Measurements from ENCODE around the gene TMEM121B. TPM values are rescaled to one million over a fixed set of nuclear protein-coding genes. Genes with fewer than 3 reads are reported as not detected.

The TMEM121B gene
- polyA plus RNA-seq, 10 donors = 2.9 to 6.6 (median 4.0) TPM

DNA sequence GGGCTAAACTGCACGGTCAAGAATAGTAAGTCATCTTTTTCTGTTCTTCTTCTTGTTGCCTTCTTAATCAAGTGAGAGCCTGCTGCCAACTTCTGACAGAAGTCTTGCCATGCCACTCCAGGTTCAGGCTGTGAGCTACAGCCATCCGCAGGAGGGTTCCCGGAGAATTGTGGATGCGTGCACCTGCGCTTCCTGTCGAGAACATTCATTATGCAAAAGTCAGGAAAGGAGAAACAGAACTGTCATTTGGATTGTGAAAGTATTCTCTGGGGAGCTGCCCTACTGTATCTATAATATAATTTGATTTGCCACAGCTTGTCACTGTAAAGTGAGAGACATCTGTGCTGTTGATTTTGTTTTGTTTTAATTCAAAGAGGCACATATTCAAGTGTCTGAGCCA, 24.1 kb downstream of the TMEM121B start:
- no peak for DNase-seq

DNA sequence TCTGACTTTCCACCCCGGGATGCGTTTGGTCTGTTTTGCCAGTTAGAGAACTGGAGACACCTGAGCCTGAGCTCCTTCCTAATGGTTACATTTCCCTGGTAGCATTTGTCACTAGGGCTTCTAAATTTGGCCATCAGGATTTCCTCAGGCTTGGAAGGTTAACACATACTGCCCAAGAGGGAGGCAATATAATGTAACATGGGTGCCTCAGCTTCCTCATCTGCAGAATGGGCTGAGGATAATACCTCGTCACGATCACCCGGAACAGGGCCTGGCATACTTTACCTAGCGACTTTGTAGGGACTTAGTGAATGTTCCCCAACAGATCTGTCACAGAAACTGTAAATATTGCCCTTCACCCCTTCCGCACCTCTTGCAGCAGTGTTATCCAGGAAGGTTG, 25.1 kb downstream of the TMEM121B start:
- no peak for DNase-seq

DNA sequence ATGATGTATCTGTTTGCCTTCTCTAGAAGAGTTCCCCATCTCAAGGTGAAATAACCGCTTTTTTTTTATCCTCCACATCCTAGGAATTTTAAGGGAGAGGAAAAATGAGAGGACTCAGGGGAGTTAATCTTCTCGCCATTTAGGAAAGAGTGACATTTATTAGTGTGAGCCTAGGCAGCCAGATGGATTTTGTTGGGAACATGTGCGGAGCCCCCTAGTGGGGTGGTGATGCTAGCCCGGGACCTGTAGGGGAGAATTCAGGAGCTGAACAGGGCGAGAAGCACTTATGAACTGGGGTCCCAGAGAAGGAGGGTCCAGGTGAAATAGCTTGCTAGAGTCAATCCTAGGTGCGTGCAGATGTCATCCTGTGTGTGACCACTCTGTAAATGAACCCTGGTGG, 25.6 kb downstream of the TMEM121B start:
- DNase-seq = no peak

DNA sequence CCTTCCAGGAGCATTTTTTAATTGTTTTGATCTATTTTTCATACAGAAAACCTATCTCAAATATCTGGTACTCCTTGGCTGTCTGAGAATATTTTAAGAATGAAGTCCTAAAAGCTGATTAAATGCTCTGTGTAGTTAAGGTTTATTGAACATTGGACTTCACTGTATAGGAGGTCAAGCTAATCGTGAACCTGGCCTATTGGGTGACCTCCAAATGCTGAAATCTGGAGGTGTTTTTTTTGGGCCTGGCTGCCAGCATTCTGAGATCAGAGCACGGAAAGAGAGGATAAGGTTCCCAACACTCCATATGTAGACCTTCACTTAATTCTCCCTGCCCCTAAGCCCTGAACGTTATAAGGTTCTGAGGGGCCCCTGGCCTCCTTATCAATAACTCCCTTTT, 28.1 kb downstream of the TMEM121B start:
- no peak for DNase-seq

DNA sequence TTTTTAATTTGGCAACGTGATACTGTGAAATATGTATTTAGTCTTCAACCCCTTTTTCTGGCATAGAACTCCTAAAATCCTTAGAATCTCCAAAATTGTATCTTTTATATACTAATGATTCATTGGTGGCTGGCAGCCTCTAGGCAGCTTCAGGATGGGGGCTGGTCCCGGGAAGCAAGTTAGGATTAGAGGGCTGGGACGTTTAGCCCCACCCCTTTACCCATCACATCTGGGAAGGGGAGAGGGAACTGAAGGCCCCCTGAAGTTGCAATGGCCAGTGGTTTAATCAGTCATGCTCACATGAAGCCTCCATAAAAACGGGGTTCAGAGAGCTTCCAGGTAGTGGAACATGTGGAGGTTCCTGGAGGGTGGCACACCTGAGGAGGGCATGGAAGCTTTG, 29.3 kb downstream of the TMEM121B start:
- no peak for DNase-seq

DNA sequence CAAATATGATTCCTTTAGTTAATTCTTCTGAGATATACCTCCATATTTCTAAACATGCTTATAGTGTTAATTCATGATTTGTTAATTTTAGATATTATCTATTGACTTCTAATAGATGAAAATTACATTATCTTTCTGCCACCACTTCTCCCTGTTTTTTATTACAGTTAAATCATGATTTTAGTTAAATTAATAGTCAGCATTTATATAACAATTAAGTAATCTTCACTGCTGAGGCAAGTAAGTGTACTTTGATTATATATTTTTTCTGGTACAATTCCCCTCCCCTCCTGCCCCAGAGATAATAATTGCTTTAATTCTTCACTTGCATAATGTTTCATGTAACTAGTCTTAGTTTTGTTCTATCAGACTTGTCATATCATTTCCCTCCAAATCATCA, 30.6 kb downstream of the TMEM121B start:
- no peak for DNase-seq

DNA sequence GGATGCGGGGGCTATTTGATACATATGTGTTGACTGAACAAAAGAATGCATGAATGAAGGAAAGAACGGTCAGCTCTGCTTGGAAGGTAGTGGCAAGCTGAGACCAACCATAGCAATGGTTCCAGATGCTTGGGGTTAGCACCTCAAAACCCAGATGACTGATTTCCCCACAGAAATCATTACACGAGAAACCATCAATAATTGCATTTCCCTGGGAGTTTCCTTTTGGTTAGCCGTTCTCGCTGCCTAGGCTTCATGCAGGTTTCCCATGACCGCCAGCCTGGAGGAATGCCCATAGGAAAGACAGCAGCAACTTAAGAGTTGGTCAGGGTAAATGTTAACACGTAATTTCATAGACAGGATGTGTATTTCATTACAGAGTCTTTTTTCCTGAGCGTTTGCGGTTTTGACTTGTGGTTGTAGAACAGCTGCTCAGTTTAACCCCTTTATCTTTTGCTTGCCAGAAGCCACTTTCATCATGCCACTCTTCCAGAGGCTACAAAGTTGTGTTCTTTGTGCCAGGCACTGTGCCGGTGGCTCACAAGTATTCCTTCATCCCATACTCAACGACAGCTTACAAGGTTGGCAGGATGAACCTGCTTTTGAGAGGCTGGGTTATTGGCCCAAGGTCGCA, 33.5 kb downstream of the TMEM121B start:
- peak in 2 of 3 donors; percentile 19 to 64 for DNase-seq

DNA sequence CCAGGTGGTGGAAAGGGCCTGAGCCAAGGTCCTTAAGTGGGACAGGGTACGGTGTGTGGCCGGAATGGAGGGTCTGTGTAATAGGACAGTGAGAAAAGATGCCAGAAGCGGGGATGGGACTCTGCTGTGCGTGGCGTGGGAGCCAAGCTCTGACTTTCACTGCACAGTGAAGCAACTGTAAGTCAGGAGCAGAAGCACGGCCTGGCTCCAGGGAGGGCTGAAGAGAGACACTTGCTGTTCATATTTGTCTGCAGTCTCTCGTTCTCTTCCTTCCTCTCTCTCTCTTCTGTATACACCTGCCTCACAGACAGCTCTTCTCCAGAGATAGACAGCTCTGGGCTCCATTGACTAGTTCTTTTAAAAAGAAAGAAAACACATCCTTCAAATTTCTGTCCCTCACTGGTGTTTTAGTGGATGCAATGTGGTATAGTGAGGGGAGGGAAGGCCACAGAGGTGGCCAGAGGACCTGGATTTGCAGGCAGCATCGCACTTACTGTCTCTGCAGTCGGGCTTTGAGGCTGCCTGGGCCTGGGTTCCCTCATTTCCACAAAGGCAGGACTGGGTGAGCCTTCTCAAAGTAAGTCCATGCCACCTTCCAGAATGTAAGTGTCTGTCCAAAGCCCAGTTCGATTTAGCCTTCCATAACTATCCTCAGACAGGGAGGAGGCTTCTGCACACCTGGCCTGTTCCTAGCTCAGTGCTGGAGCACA, 34.2 kb downstream of the TMEM121B start:
- DNase-seq = peak in 1 of 3 donors; percentile 30

DNA sequence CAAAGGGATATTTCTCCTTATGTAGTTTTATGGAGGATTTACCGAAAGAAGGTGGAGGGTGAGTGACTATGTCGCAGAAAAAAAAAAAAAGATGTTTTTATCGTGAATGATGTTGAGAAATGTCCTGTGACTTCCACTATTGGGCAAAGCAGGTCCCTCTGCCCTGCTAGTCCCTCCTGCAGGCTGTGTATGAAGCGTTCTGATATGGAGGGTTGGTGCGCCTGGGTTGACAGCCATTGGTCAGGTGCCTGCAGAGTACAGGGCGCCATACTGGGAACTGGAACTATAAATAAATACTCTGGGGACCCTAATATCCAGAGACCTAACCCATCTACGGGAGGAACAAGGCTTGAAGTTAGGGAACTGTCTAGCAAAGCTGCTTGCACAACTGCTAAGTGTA, 34.9 kb downstream of the TMEM121B start:
- DNase-seq = peak in 1 of 3 donors; percentile 10

DNA sequence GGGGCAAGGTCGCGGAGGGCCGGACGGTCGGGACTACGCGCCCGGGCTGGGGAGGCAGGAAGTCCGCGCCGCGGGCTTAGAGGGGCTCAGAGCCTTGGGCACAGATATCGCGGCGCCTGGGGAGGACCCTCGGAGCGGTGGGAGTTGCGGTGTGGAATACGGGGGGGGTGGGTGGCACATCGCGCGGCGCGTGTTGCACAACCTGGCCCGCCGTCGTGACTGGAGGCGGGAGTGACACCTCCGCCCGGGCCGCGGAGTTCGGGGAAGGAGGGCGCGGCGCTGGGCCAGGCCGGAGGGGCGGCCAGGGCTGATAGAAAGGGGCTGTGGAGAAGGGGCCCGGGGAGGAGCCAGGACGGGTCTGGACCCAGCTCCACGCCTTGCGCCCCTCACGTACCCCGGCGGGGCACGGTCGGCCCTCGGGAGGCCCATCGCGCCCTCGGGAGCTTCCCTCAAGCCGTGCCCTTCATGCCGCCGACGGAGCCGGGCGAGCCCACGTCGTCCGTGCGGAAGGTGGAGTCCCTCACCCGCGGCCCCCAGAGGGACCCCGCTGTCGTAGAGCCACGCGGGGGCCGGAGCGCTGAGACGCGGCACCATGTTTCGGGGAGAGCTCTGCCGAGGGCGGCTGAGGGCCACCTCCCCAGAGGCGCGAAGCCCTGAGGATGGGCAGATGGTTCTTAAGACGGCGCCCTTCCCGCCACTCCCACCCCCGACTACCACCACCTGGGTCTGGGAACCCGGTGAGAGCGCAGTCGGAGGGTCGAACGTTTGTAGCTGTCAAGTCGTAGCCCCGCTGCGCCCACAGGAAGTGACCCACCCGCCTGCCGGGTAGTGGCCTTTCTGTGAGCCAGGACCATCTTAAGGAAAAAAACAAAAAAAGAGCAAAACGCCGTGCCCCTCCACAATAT, 35.6 kb downstream of the TMEM121B start:
- DNase-seq = no peak

DNA sequence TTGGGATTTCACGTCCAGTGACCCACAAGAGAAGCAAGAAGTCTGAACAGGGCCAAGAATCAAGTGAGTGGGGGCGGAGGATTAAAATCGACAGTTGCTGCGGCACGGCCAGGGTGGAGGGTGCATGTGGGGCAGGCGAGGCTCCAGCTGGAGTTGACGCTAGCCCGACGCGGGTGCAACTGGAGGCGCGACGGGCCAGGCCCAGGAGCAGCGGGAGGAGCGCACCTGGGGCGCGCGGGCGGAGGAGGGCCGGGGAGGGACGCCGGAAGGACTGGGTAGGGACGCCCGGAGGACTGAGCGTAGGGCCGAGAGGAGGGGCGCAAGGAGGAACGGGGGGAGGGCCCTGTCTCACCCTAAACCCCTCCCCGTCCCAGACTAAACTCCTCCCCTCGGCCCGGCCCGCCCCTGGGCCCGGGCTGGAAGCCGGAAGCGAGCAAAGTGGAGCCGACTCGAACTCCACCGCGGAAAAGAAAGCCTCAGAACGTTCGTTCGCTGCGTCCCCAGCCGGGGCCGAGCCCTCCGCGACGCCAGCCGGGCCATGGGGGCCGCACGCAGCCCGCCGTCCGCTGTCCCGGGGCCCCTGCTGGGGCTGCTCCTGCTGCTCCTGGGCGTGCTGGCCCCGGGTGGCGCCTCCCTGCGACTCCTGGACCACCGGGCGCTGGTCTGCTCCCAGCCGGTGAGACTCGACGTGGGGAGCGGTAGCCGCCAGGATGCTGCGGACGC, 36.4 kb downstream of the TMEM121B start, which contains the start of gene IL17RA:
IL17RA (plus strand) TSS at position 447 of the 723 bp plus-strand sequence; CDS start at position 539, 92 bp downstream.
- peak; percentile 87 to 95 (median 88) for DNase-seq

DNA sequence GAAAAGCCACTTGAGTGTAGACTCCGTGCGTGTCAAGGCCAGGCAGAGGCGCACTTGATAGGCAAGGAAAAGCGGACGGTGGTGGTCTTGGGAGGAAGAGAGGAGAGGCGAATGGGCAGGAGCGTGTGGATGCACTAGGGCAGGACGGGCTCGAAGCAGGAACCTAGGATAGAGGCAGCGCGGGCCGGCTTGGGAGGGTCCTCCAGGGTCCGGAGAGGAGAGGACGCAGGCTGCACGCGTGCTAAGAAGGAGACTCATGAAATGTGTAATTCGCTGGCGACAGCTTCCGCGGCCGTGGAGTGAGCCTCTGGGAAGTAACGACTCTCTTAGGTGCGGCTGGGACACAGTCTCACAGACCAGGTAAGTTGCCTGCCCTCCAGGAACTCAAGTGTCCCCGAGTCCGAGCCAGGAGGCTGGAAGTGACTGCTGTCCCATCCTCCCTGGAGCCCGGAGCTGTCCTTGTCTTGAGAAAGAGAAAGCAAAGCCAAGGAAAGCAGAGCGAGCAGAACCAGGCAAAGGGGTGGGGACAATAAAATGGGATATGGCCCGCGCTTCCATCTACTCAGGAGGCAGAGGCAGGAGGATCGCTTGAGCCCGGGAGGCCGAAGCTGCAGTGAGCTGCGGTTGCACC, 37.2 kb downstream of the TMEM121B start:
- no peak for DNase-seq

DNA sequence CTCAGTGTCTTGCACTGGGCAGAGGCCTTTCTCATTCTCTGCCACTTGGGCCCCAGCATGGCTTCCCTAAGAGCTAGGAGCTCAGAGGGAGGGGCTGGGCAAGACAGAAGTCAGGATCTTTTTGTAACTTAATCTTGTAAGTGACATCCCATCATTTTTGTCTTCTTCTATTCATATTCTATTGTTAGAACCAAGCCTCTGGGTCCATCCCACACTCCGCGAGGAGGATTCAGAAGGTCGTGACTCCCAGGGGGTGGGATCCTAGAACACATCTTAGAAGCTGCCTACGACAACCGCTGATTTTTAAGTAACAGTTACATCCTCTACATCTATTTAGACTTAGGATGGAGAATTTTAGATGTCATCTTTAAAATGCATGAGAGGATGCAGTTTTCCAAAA, 37.9 kb downstream of the TMEM121B start:
- no peak for DNase-seq

DNA sequence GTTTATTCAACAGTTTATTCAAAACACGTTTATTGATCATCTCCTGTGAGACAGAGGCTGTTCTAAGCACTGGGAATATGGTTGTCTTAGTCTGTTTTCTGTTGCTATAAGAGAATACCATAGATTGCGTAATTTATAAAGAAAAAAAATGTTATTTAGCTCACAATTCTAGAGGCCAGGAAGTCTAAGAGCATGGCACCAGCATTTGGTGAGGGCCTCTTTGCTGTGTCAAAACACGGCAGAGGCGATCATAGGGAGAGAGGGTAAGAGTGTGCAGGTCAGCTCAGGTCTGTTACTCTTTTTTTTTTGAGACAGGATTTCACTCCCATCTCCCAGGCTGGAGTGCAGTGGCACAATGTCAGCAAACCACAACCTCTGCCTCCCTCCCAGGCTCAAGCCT, 41.6 kb downstream of the TMEM121B start:
- DNase-seq = no peak

DNA sequence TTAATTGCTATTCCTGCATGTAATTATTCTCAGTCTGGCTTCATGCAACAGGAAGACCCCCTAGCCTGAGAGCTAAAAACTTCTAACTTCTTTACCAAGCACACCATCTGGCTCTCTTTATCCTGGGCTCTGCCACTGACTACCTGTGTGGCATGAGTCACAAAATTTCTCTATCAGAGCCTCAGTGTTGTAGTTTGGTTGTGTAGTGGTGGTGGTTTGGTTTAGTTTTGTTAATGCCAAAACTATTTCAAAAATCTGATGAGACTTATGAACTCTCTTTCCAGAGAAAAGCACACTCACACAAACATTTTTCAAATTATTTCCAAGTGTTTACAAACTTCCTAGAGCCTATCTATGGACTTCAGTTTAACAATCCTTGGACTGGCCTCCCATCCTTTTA, 43.9 kb downstream of the TMEM121B start:
- DNase-seq = peak in 1 of 3 donors; percentile 74

DNA sequence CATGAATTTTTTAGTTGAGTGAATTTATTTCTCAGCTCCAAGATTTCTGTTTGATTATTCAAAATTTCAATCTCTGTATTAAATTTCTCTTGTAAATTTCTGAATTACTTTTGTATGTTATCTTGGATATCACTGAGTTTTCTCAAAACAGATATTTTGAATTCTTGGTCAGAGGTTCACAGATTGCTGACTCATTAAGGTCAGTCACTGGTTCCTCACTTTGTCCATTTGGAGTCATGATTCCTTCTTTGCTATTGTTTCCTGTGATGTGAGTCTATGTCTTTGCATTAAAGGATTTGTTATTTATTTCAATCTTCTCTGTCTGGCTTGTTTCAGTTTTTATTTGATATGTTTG, 46.5 kb downstream of the TMEM121B start:
- no peak for DNase-seq

DNA sequence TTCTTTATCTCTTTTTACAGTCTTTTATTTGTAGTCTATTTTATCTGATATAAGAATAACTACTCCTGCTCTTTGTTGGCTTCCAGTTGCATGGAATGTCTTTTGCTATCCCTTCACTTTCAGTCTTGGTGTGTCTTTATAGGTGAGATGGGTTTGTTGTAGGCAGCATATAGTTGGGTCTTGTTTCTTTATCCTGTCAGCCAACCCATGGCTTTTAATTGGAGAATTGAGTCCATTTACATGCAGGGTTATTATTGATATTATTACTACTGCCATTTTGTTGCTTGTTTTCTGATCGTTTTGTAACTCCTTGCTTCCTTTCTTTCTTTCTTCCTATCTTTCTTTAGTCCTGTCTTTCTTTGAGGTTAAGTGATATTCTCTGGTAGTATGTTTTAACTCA, 48.3 kb downstream of the TMEM121B start:
- DNase-seq = no peak

Data from muscle of back (tissue), 11 donors.